ENCODE measurements around the gene ZNRF1.
"Not testable (repeated sequence)": the region's sequence is repeated elsewhere in the genome, so short reads cannot be mapped to it uniquely, and the experiment has no call there.

The ZNRF1 gene

DNA sequence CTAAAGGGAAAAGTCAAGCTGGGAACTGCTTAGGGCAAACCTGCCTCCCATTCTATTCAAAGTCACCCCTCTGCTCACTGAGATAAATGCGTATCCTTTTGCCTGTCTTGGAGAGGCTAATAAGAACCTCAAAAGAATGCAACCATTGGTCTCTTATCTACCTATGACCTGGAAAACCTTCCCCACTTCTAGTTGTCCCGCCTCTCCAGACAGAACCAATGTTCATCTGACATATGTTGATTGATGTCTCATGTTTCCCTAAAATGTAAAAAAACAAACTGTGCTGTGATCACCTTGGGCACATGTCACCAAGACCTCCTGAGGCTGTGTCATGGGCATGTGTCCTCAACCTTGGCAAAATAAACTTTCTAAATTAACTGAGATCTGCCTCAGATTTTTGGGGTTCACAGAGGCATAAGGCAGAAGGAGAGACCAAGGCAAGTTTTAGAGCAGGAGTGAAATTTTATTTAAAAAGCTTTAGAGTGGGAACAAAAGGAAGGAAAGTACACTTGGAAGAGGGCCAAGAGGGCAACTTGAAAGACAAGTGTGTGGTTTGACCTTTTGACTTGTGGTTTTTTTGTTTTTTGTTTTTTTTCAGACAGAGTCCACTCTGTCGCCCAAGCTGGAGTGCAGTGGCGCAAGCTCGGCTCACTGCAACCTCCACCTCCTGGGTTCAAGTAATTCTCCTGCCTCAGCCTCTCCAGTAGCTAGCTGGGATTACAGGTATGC lies 130.8 kb downstream of the ZNRF1 start:
- in situ Hi-C loops (cut with HindIII; ENCODE audit: low sequenced_read_pairs): not testable (repeated sequence)

DNA sequence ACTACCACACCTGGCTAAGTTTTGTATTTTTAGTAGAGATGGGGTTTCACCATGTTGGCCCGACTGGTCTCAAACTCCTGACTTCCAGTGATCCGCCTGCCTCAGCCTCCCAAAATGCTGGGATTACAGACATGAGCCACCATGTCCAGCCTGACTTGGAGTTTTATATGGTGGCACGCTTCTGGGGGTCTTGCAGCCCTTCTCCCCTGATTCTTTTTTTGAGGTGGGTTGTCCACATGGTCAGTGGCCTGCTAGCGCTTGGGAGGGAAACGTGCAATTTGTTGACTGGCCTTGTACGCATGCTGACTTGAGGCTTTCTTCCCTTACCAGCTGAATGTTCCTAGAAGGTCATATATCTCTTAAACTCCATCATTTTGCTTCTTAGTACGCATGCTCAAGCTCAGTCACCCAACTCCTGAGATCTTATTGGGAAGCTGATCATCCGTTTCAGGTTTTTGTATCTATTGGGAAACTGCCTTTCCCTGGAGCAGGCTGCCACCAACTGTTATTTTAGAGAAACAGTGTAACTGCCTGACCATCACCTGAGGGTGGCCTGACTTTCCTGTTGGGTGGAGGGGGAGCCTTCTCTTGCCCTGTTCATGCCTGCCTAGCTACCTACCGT lies 131.4 kb downstream of the ZNRF1 start:
- in situ Hi-C loops (cut with HindIII; ENCODE audit: low sequenced_read_pairs): no loop called here

DNA sequence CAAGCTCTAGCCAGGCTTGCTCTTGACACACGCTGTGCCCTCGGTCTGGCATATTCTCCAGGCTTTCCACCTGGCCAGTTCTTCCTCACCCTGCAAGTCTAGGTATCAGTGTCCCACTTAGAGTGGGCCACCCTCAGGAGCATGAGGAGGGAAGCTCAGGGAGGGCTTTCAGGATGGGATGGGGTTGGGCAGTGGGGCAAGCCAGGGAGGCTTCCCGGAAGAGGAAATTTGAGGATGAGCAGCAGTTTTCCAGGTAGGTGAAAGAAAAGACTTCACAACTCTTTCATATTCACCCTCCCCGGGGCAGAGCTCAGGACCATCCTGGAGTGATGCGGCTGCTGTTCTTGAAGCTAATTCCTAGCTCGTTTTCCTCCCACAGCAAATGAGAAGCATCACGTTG lies 132.3 kb downstream of the ZNRF1 start:
- in situ Hi-C loops (cut with HindIII; ENCODE audit: low sequenced_read_pairs): no loop called here

DNA sequence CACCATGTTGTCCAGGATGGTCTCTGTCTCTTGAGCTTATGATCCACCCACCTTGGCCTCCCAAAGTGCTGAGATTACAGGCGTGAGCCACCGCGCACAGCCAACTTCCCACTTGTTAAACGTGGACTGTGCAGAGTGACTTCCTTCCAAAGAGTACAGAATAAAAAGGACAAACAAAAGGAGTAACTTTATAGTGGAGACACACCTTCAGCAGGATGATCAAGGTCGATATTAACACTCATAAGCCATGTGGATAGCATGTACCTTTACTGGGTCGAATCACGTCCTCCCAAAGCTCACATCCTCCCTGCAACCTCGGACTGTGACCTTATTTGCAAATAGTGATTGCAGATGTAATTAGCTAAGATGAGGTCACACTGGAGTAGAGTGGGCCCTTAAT lies 139.4 kb downstream of the ZNRF1 start:
- in situ Hi-C loops (cut with HindIII; ENCODE audit: low sequenced_read_pairs): no loop called here

DNA sequence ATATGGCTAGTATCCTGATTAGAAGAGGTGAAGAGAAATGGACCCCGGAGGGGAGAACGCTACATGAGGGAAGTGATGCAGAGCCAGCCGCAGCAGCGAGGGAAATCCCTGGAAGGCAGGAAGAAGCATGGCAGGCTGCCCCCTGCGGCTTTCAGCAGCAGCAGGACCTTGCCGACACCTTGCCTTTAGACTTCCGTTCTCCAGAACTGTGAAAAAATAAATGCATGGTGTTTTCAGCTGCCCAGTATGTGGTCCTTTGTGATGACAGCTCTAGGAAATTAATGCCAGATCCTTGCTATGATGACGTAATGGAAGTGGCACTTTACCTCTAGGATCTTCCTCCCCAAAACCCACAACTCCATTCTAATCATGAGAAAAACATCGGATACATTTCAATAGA lies 139.8 kb downstream of the ZNRF1 start:
- in situ Hi-C loops (cut with HindIII; ENCODE audit: low sequenced_read_pairs): no loop called here

DNA sequence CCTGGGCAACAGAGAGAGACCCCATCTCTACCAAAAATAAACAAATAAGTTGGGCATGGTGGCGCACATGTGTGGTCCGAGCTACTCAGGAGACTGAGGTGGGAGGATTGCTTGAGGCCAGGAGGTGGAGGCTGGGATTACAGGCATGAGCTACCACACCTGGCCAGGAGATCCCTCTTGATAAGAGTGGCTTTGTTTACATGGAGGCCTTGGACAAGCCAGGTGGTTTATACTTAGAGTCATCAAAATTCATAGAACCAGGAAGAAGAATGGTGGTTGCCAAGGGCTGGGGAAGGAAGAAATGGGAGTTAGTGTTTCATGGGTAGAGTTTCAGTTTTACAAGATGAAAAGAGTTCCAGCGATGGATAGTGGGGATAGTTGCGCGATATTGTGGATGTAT lies 140.7 kb downstream of the ZNRF1 start:
- in situ Hi-C loops (cut with HindIII; ENCODE audit: low sequenced_read_pairs): no loop called here

DNA sequence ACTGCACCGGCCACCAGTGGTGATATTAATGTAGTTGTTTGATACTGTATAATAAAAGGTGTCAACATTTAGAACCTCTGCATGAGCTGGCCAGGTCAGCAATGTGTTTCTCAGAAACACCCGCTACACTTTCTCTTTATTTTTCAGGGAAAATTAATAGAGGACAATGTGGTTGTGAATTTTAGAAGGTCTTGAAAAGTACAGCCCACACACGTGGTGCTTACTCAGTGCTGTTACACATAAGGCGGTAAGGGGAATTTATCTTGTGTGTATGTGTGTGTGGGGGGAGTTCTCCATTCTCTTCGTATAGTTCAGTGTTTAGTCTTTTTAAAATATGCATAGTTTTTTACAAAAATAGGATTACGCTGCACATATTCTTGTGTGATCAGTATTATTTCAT lies 145.1 kb downstream of the ZNRF1 start:
- in situ Hi-C loops (cut with HindIII; ENCODE audit: low sequenced_read_pairs): no loop called here

DNA sequence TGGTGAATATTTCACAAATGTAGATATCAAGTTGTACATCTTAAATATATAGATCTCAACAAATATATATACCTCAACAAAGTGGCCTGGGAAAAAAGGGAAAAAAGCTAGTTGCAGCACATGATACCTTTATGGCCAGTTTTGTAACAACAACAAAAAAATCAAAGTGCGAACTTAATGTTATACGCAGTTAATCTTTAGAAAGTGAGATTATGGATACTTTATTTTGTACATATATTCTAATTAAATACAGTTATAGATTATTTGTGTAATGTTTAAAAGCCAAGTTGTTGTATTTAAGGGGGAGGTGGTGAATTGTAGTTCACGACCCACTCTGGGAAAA lies 149.1 kb downstream of the ZNRF1 start:
- in situ Hi-C loops (cut with HindIII; ENCODE audit: low sequenced_read_pairs): no loop called here

DNA sequence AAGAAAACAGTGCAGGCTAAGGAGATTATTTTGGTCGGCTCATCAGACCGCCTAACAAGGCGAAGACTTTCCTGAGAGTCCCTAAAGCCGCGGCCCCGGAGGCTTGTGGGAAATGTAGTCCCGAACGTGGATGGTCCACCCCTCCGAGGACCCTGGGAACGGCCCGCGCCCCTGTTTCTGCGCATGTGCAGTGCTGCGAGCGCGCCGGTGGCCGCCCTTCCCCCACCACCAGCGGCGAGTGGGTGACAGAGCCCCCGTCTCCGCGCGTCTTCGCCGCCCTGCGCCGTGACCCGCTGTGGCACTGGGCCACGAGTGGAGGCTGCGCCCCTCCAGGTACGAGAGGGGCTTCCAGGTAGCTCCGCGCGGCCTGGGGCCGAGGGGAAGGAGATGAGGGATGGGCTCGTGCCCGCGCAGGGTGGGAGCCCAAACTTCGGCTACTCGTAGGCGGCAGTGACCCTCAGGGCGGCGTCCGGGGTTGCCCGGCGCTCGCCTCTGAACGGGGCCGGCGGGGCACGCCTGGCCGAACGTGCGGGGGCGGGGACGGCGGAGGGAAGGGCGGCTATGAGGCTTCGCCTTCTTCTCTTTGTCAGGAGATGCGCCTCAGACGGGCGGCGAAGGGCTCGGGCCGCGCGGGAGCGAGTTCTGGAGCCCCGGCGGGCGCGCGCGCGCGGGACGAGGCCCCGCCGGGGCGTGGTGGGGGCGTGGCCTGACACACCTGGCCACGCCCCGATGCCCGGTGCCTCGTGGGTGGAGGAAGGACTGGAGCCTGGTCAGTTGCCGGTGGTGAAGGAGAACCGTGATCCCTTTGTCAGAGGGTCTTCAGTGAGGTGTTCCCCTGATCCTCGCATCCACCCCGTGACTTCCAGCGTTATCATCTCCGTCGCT lies 149.7 kb downstream of the ZNRF1 start, which contains the start of gene ZFP1:
TSS of gene ZFP1 (plus strand) at position 214 of the 885 bp plus-strand sequence. CDS start 4,428 bp downstream, outside the sequence.
- in situ Hi-C loops (cut with HindIII; ENCODE audit: low sequenced_read_pairs): no loop called here

DNA sequence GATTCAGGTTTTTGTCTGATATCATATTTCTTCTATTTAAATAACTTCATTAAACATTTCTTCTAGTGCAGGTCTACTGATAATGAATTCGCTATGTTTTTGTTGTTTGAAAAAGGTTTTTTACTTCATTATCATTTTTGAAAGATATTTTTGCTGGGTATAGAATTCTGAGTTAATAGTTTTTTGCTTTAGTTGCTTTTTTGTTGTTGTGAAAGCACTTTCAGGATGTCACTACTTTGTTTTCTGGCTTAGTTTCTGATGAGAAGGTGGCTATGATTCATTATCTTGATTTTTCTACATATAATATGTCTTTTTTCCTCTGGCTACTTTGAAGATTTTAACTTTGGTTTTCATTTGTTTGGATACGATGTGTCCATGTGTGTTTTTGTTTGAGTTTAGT lies 153.0 kb downstream of the ZNRF1 start:
- in situ Hi-C loops (cut with HindIII; ENCODE audit: low sequenced_read_pairs): no loop called here

DNA sequence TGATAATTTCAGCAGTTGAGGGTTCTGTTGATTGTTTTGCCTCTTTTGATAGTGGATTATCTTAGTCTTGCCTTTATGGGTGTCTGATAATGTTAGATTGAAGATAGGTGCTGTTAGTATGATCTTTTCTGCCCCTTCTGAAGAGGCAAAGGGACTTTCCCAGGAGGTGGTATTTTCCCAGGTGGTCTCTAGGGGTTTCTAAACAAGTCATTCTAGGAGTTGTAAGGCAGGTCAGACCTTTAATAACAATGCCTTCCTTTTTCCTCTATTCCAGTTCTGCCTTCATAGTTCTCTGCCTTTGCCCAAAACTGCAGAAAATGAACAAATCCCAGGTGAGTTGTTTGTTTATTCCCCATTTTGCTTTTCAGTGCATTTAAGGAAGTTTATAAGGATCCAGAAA lies 153.8 kb downstream of the ZNRF1 start:
- in situ Hi-C loops (cut with HindIII; ENCODE audit: low sequenced_read_pairs): no loop called here

DNA sequence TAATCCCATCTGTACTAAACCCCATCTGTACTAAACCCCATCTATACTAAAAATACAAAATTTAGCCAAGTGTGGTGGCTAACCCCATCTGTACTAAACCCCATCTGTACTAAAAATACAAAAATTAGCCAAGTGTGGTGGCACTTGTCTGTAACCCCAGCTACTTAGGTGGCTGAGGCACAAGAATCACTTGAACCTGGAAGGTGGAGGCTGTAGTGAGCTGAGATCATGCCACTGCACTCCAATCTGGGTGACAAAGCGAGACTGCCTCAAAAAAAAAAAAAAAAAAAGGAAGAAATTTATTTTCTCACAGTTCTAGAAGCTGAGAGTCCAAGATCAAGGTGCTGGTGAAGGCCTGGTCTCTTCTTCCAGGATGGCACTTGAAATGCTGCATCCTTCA lies 161.6 kb downstream of the ZNRF1 start:
- in situ Hi-C loops (cut with HindIII; ENCODE audit: low sequenced_read_pairs): no loop called here

All from endothelial cell of hepatic sinusoid (primary cell).